Middle frontal gyrus (tissue), 1 donor: ENCODE results near the gene FUT4.
"Not testable (repeated sequence)": the region's sequence is repeated elsewhere in the genome, so short reads cannot be mapped to it uniquely, and the experiment has no call there.

Experiments used
- DNase-seq: peaks from one replicate; pipeline ENCODE4 v3.0.0-alpha.2; 2015; ENCODE audit warnings: low spot score; ENCODE audit errors: extremely low spot score

FUT4 gene

GRCh38 chr11:94543695-94544645 is at the start of gene FUT4:
TSS of gene FUT4 (plus strand) at chr11:94543921. CDS start at chr11:94544134, 213 bp downstream.
- DNase-seq, result peak; percentile 42

- DNase-seq, result no peak
Observed at GRCh38 chr11:94494126-94494680, 49.5 kb upstream of the FUT4 start.

GRCh38 chr11:94500181-94500580 is 43.5 kb upstream of the FUT4 start:
- no peak for DNase-seq

GRCh38 chr11:94501522-94501921 is 42.2 kb upstream of the FUT4 start:
- no peak for DNase-seq

GRCh38 chr11:94504689-94505293 is 38.9 kb upstream of the FUT4 start:
- peak; percentile 31 for DNase-seq

GRCh38 chr11:94506513-94506912 is 37.2 kb upstream of the FUT4 start:
- not testable (repeated sequence) for DNase-seq

GRCh38 chr11:94507485-94507884 is 36.2 kb upstream of the FUT4 start:
- DNase-seq, result no peak

GRCh38 chr11:94511932-94512781 is 31.6 kb upstream of the FUT4 start, which contains the start of gene C11orf97:
TSS of gene C11orf97 (plus strand) at chr11:94512461. CDS start at chr11:94512529, 68 bp downstream.
- peak; percentile 11 for DNase-seq

- DNase-seq, result no peak
Observed at GRCh38 chr11:94513091-94513490, 30.6 kb upstream of the FUT4 start.

- DNase-seq, result no peak
Observed at GRCh38 chr11:94515398-94515797, 28.3 kb upstream of the FUT4 start.

- no peak for DNase-seq
Observed at GRCh38 chr11:94516725-94517124, 27.0 kb upstream of the FUT4 start.

- DNase-seq, result no peak
Observed at GRCh38 chr11:94518300-94518699, 25.4 kb upstream of the FUT4 start.

- peak; percentile 51 for DNase-seq
Observed at GRCh38 chr11:94519478-94520084, 24.1 kb upstream of the FUT4 start.

GRCh38 chr11:94521684-94522083 is 22.0 kb upstream of the FUT4 start:
- no peak for DNase-seq

GRCh38 chr11:94524341-94524740 is 19.4 kb upstream of the FUT4 start:
- DNase-seq, result no peak

- no peak for DNase-seq
Observed at GRCh38 chr11:94525546-94526324, 18.0 kb upstream of the FUT4 start.

- DNase-seq, result no peak
Observed at GRCh38 chr11:94526645-94527438, 16.9 kb upstream of the FUT4 start.

- no peak for DNase-seq
Observed at GRCh38 chr11:94528551-94528950, 15.2 kb upstream of the FUT4 start.

GRCh38 chr11:94532211-94532610 is 11.5 kb upstream of the FUT4 start:
- DNase-seq, result no peak
